CD4-positive, alpha-beta T cell treated with Interleukin-2 at 100 ng/mL for 4 hours (primary cell): ENCODE measurements around the gene TOMM7.
A peak's percentile ranks its signal among the peaks of the same experiment; 100 is the strongest.

Experiments used
- DNase-seq: peaks from one replicate; pipeline ENCODE4 v3.0.0-alpha.2; 2020; ENCODE audit warnings: low spot score

TOMM7 gene

DNA sequence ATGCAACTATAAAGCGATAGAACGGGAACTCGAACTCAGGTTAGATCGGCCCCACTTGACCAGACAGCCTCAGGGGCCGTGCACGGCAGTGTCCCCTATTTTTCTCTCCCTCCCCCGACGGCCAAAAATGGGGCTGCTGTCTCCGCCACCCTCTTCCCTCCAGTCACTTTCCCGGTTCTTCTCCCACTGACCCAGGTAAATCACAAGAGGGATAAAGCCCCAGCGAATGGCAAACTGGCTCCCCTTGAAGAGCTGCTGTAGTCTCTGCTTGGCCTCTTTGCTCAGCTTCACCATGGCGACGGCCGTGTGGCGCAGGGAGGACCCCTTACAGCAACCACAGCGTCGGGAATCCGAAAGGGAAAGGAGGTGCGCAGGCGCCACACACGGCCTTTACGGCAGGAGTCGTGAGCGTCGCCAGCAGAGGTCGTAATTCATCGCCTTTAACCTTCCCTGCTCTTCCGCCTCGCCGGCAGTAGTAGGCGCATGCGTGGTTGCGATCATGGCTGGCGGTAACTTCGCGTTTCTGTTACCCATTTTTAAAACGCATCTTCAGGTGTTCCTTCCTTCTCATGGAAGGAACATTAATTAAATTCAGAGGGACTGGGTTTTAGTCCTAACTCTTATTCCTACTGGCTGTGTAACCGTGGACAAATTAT is at the start of gene TOMM7:
TSS of gene TOMM7 (minus strand) at position 364 of the 656 bp plus-strand sequence. CDS start at position 294, 70 bp downstream.
- DNase-seq, result peak; percentile 91

DNA sequence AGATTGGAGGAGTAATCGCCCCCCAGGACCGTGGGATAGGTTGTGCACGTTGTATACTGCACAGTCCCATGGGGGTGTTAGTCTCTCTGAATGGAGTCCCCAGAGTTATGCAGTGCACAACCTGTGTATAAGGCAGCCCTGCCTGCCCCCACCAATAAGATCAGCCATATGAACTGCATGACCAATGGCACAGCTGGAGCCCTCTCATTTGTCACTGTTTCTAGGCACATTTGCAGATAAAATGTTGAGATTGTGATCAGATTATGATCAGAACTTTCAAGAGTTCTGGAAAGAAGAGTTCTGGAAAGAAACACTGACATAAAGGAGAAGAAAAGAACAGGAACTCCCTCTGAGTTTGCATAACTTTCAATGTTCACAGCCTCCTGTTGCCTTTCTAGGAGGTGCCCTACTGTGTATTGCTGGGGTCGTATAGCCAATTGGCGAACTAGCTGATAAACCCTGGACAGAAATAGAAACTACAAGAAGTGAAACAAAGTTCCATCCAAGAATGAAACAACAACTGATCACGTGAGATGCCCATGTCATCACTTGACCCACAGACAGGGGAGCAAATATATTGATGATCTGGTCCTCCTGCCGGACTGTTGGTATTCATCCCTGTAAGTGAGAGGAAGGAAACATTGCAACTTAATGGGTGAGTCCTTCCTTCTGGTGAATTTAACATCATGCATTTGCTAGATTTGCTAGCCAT is 49.6 kb upstream of the TOMM7 start:
- DNase-seq, result no peak

GRCh38 chr7:22871661-22872060 is 49.0 kb upstream of the TOMM7 start:
- no peak for DNase-seq

DNA sequence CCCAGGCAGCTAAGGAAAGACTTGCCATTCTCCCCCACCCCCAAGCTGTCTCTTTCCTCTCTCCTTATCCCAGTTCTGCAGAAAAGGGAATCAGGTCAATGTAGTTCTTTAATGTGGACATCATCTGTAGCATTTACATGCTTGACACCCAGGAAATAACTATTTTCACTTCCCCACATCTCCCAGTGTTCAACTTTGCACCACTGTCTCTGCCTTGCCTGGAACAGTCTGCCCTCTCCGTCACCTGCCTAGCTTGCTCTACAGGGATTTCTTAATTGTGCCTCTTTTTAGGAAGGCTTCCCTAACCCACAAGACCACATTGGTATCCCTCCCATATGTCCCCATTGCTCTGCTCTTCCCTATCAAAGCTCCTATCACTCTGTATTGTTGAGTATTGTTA is 45.9 kb upstream of the TOMM7 start:
- DNase-seq, result no peak

DNA sequence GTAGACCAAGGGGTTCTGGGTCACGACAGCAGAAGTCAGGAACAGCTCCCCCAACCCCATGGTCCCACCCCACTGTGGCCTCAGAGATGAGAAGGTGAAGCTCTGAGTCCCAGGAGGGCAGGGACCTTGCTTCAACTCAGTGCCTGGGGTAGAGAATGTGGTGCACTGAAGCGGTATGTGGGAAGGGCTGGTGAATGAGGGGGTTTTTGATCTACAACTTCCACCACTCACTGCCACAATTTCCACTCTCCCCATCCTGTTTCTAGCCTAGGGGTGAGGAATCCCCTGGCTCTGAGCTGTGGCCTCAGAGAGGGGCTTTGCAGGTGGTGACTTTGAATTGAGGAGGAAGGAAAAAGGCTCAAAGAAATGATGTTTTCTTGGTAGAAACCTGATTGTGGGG is 44.9 kb upstream of the TOMM7 start:
- no peak for DNase-seq

DNA sequence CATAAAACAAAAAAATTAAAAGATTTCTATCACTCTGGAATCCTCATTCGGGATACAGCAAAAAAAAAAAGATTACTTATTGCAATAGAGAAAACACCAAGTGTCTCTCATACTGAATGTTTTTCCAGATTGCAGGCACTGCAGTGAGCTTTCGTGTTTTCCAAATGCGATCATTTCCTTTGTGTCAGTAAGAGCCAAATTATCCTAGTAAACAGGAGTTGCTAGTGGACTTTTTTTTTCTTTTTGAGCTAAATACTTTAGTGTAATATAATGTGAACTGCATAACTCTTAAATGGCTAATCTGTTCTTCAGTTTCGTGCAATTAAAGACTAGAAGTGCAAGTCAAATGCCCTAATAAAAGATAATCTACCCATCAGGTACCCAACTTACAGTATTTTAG is 44.4 kb upstream of the TOMM7 start:
- DNase-seq, result no peak

DNA sequence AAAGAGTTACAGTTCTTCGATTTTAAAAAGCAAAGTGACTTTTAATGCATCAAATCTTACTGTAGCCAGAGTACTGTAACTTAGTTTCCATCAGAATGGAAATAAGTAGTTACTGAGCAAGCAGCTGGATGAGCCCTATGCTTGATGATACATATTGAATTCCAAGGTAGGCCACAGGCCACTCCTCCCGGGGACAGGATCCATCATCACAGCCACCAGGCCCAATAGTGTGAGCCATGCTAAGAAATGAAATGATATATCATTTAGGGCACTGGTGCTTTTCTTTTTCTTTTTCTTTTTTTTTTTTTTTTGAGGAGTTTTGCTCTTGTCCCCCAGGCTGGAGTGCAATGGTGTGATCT is 42.9 kb upstream of the TOMM7 start:
- DNase-seq, result no peak

GRCh38 chr7:22864855-22865601 is 42.4 kb upstream of the TOMM7 start:
- DNase-seq, result no peak

DNA sequence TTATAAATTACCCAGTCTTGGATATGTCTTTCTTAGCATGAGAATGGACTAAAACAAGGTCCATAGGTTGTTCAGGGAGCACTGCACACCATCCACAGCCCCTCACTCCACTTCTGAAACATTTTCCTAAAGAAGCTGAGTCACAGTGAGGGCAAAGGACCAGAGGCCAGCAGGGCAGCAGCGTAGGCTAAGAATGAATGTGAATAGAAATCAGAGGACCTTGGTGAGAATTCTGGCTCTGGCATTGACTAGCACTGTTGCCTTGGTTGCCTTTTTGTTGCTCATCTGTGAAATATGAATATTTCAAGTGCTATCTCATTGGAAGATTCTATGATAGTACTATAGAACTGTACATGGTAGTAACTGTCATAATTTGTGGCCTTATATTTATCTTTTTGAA is 41.7 kb upstream of the TOMM7 start:
- no peak for DNase-seq

GRCh38 chr7:22863156-22863899 is 40.7 kb upstream of the TOMM7 start:
- no peak for DNase-seq

DNA sequence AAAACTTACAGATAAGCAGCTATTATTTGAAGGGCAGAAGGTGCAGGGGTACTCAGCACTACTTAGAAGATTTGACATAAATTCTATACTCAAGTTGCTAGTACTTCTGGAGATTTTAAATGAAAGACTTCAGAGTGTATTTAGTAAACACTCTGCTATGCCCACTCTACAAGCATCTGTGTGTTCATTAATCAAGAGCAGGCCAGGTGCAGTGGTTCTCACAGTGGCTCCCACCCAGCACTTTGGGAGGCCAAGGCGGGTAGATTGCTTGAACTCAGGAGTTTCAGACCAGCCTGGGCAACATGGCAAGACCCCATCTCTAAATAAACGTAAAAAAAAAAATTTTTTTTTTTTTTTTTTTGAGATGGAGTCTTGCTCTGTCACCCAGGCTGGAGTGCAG is 38.9 kb upstream of the TOMM7 start:
- no peak for DNase-seq

- DNase-seq, result peak; percentile 38
These were observed 38.3 kb upstream of the TOMM7 start for GRCh38 chr7:22860784-22861482.

DNA sequence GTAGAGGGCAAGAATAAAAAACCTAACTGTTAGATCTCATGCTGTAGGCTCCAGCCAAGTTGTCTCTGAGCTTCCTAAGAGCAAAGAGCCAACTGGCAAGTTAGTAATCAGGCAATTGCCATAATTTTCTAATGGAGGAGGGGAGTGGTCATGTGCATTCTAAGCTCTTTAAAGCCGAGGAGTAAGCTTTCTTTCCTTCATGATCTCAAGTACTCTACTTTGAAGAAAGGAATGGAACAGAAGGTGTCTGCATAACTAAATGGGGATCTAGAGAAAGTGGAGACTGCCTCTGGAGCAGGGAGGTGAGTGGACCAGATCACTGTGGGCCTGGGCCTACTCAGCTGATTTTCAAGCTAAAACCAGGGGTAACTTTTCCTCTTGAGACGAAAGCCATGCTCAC is 37.7 kb upstream of the TOMM7 start:
- no peak for DNase-seq

GRCh38 chr7:22859641-22860290 is 37.1 kb upstream of the TOMM7 start:
- no peak for DNase-seq

GRCh38 chr7:22858640-22859561 is 36.3 kb upstream of the TOMM7 start:
- DNase-seq, result no peak

GRCh38 chr7:22858274-22858639 is 35.6 kb upstream of the TOMM7 start:
- no peak for DNase-seq

GRCh38 chr7:22856416-22856815 is 33.8 kb upstream of the TOMM7 start:
- no peak for DNase-seq

GRCh38 chr7:22855049-22855392 is 32.4 kb upstream of the TOMM7 start:
- no peak for DNase-seq

GRCh38 chr7:22854158-22855048 is 31.8 kb upstream of the TOMM7 start:
- DNase-seq, result peak; percentile 75
